Choroid plexus epithelial cell (primary cell): ENCODE measurements around the gene GIMAP2.
"Not testable (repeated sequence)": the region's sequence is repeated elsewhere in the genome, so short reads cannot be mapped to it uniquely, and the experiment has no call there.

Source experiments
- DNase-seq: peaks from one replicate; pipeline ENCODE4 v3.0.0-alpha.2; 2010; ENCODE audit warnings: low read depth
- H3K4me3 ChIP-seq: 2 replicates; pipeline ENCODE4 v1.5.1; 2011; ENCODE audit warnings: low read depth, mild to moderate bottlenecking, control low read depth, low read length, moderate library complexity
- TF ChIP-seq, protein P1 (sequence below): conservative IDR thresholded peaks from 2 replicates; pipeline ENCODE4 v1.5.1; 2011; ENCODE audit warnings: low read depth, mild to moderate bottlenecking, control low read depth, inconsistent platforms, low read length, moderate library complexity

Gene GIMAP2

GRCh38 chr7:150654692-150655091, 30.8 kb upstream of the GIMAP2 start:
- no peak for DNase-seq
- no peak overlapping the region for H3K4me3 ChIP-seq
- TF ChIP-seq, protein P1, sequence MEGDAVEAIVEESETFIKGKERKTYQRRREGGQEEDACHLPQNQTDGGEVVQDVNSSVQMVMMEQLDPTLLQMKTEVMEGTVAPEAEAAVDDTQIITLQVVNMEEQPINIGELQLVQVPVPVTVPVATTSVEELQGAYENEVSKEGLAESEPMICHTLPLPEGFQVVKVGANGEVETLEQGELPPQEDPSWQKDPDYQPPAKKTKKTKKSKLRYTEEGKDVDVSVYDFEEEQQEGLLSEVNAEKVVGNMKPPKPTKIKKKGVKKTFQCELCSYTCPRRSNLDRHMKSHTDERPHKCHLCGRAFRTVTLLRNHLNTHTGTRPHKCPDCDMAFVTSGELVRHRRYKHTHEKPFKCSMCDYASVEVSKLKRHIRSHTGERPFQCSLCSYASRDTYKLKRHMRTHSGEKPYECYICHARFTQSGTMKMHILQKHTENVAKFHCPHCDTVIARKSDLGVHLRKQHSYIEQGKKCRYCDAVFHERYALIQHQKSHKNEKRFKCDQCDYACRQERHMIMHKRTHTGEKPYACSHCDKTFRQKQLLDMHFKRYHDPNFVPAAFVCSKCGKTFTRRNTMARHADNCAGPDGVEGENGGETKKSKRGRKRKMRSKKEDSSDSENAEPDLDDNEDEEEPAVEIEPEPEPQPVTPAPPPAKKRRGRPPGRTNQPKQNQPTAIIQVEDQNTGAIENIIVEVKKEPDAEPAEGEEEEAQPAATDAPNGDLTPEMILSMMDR: no peak

- TF ChIP-seq, protein P1: no peak
- DNase-seq: no peak
- no peak overlapping the region for H3K4me3 ChIP-seq
Measured at GRCh38 chr7:150656047-150656446, 29.5 kb upstream of the GIMAP2 start.

DNA sequence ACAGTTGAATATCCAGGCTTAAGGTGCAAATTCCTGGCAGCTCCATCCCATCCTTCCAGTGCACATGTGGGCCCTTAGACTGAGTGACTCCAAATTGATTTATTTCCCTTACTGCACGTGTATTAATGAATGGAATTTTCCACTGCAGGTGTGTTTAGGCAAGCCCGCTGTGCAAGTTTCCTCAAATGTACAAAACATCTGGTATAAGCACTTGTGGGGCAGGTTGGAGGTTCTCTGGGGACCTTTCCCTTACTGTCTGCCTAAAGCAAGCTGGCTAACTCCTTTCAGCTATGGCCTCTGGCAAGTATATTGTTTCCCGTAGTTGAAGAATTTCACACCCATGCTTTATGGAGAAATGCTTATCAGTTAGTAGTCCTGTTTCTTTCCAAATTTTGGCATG, 28.0 kb upstream of the GIMAP2 start:
- H3K4me3 ChIP-seq: no peak overlapping the region
- TF ChIP-seq, protein P1: no peak
- DNase-seq: no peak

GRCh38 chr7:150660939-150661613, 24.4 kb upstream of the GIMAP2 start:
- TF ChIP-seq, protein P1: no peak
- DNase-seq: no peak
- no peak overlapping the region for H3K4me3 ChIP-seq

DNA sequence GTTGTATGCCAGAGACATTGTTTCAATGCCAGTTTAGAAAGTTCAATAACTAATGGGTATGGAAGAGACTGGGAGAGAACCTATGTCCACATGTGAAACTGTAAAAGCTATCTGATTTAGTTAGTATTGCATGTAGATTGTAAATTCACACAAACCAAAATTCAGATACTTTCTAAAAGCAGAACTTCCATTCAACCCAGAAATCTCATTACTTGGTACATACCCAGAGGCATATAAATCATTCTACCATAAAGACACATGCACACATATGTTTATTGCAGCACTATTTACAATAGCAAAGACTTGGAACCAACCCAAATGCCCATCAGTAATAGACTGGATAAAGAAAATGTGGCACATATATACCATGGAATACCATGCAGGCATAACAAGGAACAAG, 22.7 kb upstream of the GIMAP2 start:
- DNase-seq: not testable (repeated sequence)

DNA sequence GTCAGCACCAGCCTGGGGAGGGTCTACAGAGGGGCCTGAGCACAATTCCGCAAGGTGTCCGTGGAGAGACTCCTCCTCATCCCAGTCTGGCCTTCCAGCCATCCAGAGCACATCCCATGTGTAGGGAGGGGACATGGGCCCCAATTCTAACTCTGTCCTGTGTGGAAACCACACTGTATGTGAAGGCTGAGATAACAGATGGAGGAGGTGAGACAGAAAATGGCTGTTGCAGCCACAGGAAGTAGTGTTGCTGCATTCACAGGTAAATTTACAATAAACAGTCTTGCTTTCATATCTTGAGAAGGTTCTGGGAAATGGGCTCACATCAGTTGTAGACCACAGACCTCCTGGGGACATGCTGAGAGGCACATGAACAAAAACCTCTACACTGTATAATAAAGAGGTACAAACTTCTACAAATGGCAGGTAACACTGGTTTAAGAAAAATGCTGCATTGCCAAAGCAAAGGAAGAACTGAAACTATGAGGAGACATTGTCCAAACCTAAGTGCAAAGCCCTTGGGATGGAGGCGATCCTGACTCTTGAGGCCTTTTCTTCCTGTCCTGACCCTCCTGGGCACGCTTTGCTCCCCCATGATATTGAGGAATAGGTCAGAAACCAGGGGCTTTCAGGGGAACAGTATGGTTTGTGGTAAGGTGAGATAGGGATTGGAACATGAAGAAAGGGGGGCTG, 21.6 kb upstream of the GIMAP2 start:
- no peak overlapping the region for H3K4me3 ChIP-seq
- DNase-seq: no peak
- TF ChIP-seq, protein P1: no peak

More for the DNA sequence above, 22.7 kb upstream of the GIMAP2 start:
- not testable (repeated sequence) for H3K4me3 ChIP-seq

DNA sequence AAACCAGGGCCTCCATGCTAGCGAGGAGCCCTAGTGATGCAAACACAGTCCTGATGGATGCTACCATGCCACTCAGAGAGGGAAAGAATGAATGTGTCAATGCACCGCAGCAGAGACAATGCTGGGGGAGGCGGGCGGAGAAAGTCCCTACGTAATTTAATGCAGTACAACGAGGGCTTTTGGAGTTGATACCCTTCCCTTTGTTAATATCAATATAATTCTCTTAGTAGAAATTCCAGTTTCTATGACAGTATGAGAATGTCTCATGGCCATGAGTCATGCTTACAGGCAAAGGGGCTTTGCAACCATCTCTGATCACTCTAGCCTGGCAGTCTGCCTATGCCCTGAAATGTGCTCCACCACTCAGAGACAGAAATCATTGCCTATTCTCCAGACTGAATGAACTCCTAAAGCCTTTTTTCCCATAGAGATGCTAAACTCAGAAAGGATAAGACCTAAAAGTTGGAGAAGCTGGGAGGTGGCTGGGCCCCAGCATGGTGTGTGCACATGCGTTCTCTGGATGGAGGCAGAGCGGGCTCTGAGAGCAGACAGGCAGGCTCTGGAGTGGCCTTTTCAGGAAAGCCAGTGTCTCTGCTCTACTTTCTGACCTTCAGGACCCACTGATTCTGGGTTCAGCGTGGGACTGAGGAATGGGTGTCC, 20.3 kb upstream of the GIMAP2 start:
- DNase-seq: no peak
- TF ChIP-seq, protein P1: no peak
- no peak overlapping the region for H3K4me3 ChIP-seq
